IMR-90 (cell line): ENCODE results near the gene MIEF2. TPM values are rescaled to one million over a fixed set of nuclear protein-coding genes. Genes with fewer than 3 reads are reported as not detected.

Experiments used
- polyA plus RNA-seq, 3 experiments: library from polyadenylated mRNA; depleted of rRNA; stranded (reverse); fragments of >200 nt; gene quantifications; 2 replicates each; pipeline ENCODE4 v1.2.3, GENCODE V29; 2012; ENCODE audit warnings: low replicate concordance in 1 of 3
- total RNA-seq: library from RNA; depleted of rRNA; stranded (reverse); fragments of >200 nt; gene quantifications from 2 replicates; pipeline ENCODE4 v1.2.3, GENCODE V29; 2012; rRNA removed

The MIEF2 gene
- total and polyA plus RNA-seq, 2 of the 4 experiments (the other 2 are of a cell fraction) = 9.1 to 26.6 TPM

Other genes starting within 250 kb of the MIEF2 start
- 14.2 and 27.6 TPM in 2 replicates for gene ATPAF2, start 221.5 kb upstream of the MIEF2 start, total RNA-seq
- gene ATPAF2, start 221.5 kb upstream of the MIEF2 start, polyA plus RNA-seq (2012; rRNA removed) = 19.5 and 21.9 TPM in 2 replicates
- gene GID4, start 221.3 kb upstream of the MIEF2 start, total RNA-seq = 3.9 and 5.0 TPM in 2 replicates
- gene GID4, start 221.3 kb upstream of the MIEF2 start, polyA plus RNA-seq (2012; rRNA removed) = 4.2 and 5.6 TPM in 2 replicates
- gene DRG2, start 172.7 kb upstream of the MIEF2 start, total RNA-seq = 35.6 and 43.6 TPM in 2 replicates
- gene DRG2, start 172.7 kb upstream of the MIEF2 start, polyA plus RNA-seq (2012; rRNA removed) = 41.3 and 45.1 TPM in 2 replicates
- 0.18 and 0.56 TPM in 2 replicates for gene MYO15A, start 151.9 kb upstream of the MIEF2 start, total RNA-seq
- 0.49 and 1.1 TPM in 2 replicates for gene MYO15A, start 151.9 kb upstream of the MIEF2 start, polyA plus RNA-seq (2012; rRNA removed)
- gene ALKBH5, start 76.8 kb upstream of the MIEF2 start, total RNA-seq = 79.6 and 86.1 TPM in 2 replicates
- gene ALKBH5, start 76.8 kb upstream of the MIEF2 start, polyA plus RNA-seq (2012; rRNA removed) = 54.6 and 57.6 TPM in 2 replicates
- 34.2 and 40.1 TPM in 2 replicates for gene LLGL1, start 35.0 kb upstream of the MIEF2 start, total RNA-seq
- 52.9 and 57.9 TPM in 2 replicates for gene LLGL1, start 35.0 kb upstream of the MIEF2 start, polyA plus RNA-seq (2012; rRNA removed)
- 258 and 263 TPM in 2 replicates for gene FLII, start 1.9 kb upstream of the MIEF2 start, total RNA-seq
- 290 and 321 TPM in 2 replicates for gene FLII, start 1.9 kb upstream of the MIEF2 start, polyA plus RNA-seq (2012; rRNA removed)
- gene TOP3A, start 54.3 kb downstream of the MIEF2 start, total RNA-seq = 21.3 and 25.6 TPM in 2 replicates
- 12.4 and 13.4 TPM in 2 replicates for gene TOP3A, start 54.3 kb downstream of the MIEF2 start, polyA plus RNA-seq (2012; rRNA removed)
- gene SMCR8, start 54.6 kb downstream of the MIEF2 start, total RNA-seq = 10.6 and 10.9 TPM in 2 replicates
- gene SMCR8, start 54.6 kb downstream of the MIEF2 start, polyA plus RNA-seq (2012; rRNA removed) = 7.1 and 7.2 TPM in 2 replicates
- 7.5 and 8.1 TPM in 2 replicates for gene SHMT1, start 102.9 kb downstream of the MIEF2 start, total RNA-seq
- 7.3 and 7.5 TPM in 2 replicates for gene SHMT1, start 102.9 kb downstream of the MIEF2 start, polyA plus RNA-seq (2012; rRNA removed)
- not detected in 2 replicates for gene EVPLL, start 117.1 kb downstream of the MIEF2 start, total RNA-seq
- gene EVPLL, start 117.1 kb downstream of the MIEF2 start, polyA plus RNA-seq (2012; rRNA removed) = not detected in 2 replicates
- not detected in 2 replicates for gene LGALS9C, start 216.1 kb downstream of the MIEF2 start, total RNA-seq
- not detected in 2 replicates for gene LGALS9C, start 216.1 kb downstream of the MIEF2 start, polyA plus RNA-seq (2012; rRNA removed)